IMR-90 (cell line): ENCODE results near the gene KDM2A. TPM values are rescaled to one million over a fixed set of nuclear protein-coding genes. Genes with fewer than 3 reads are reported as not detected.
A peak's percentile ranks its signal among the peaks of the same experiment; 100 is the strongest.

Experiments used
- ATAC-seq: fragments of 200-7000 bp; cut with Tn5 transposase; 2 replicates; pipeline ENCODE4 v1.9.1; 2020; ENCODE audit warnings: low read depth, mild to moderate bottlenecking, moderate library complexity
- BruUV-seq: library from RNA; stranded (reverse); fragments of 400-500 nt; replicated peaks from 2 replicates; lab custom pipeline; 2021; lab: Mats Ljungman, UMichigan
- CTCF ChIA-PET: fragments of 300-600 bp; formaldehyde crosslinking; extraction: SDS; loops from one replicate; lab custom pipeline; 2021; ENCODE audit warnings: antibody characterized with exemption; lab: Yijun Ruan, JAX
- POLR2A ChIA-PET: fragments of 300-600 bp; sonication (Branson Sonifier 250); formaldehyde crosslinking; loops from one replicate; lab custom pipeline; 2022; ENCODE audit warnings: antibody characterized with exemption; ENCODE audit not compliant: unreplicated experiment; lab: Charles Lee
- DNase-seq: peaks from one replicate; pipeline ENCODE4 v3.0.0; 2013
- H2AFZ ChIP-seq: replicated peaks from 2 replicates; pipeline ENCODE3; 2013; ENCODE audit warnings: low read length, mild to moderate bottlenecking; ENCODE audit not compliant: poor library complexity
- H2AK5ac ChIP-seq: 2 replicates; pipeline ENCODE4 v1.6.1; 2013; ENCODE audit warnings: low read depth, low read length, inconsistent platforms
- H2AK9ac ChIP-seq: replicated peaks from 2 replicates; pipeline ENCODE3; 2013; ENCODE audit warnings: mild to moderate bottlenecking, low read depth, low read length, moderate library complexity; ENCODE audit not compliant: poor library complexity
- H2BK120ac ChIP-seq: 2 replicates; pipeline ENCODE4 v1.6.1; 2013; ENCODE audit warnings: low read depth, low read length, inconsistent platforms
- H2BK15ac ChIP-seq: 3 replicates; pipeline ENCODE4 v1.6.1; 2013; ENCODE audit warnings: low read depth, low read length, inconsistent platforms
- H2BK20ac ChIP-seq: 2 replicates; pipeline ENCODE4 v1.6.1; 2013; ENCODE audit warnings: low read depth, mild to moderate bottlenecking, inconsistent platforms, low read length, moderate library complexity
- H2BK5ac ChIP-seq: 2 replicates; pipeline ENCODE4 v1.6.1; 2013; ENCODE audit warnings: mild to moderate bottlenecking, low read depth, low read length, inconsistent platforms; ENCODE audit not compliant: poor library complexity, severe bottlenecking
- H3K14ac ChIP-seq: replicated peaks from 2 replicates; pipeline ENCODE4 v1.6.1; 2013; ENCODE audit warnings: low read depth, low read length, inconsistent platforms
- H3K18ac ChIP-seq: 2 replicates; pipeline ENCODE4 v1.6.1; 2013; ENCODE audit warnings: low read depth, low read length, control low read depth
- H3K23ac ChIP-seq: 2 replicates; pipeline ENCODE4 v1.6.1; 2013; ENCODE audit warnings: low read depth, low read length, inconsistent platforms
- H3K27ac ChIP-seq: 2 replicates; pipeline ENCODE4 v1.5.1; 2013; ENCODE audit warnings: mild to moderate bottlenecking, control low read depth, low read length; ENCODE audit not compliant: insufficient read depth
- H3K27me3 ChIP-seq: 2 replicates; pipeline ENCODE4 v1.6.1; 2013; ENCODE audit warnings: low read length; ENCODE audit not compliant: control insufficient read depth, insufficient read depth
- H3K36me3 ChIP-seq: 2 replicates; pipeline ENCODE4 v1.6.1; 2013; ENCODE audit warnings: low read length, mixed read lengths; ENCODE audit not compliant: control insufficient read depth, insufficient read depth
- H3K4ac ChIP-seq: 2 replicates; pipeline ENCODE4 v1.6.1; 2013; ENCODE audit warnings: low read depth, low read length, inconsistent platforms
- H3K4me1 ChIP-seq: 2 replicates; pipeline ENCODE4 v1.6.1; 2013; ENCODE audit warnings: low read length, mixed read lengths; ENCODE audit not compliant: control insufficient read depth, insufficient read depth
- H3K4me2 ChIP-seq: 2 replicates; pipeline ENCODE4 v1.6.1; 2013; ENCODE audit warnings: low read depth, mild to moderate bottlenecking, control low read depth, low read length, moderate library complexity
- H3K4me3 ChIP-seq: 2 replicates; pipeline ENCODE4 v1.5.1; 2013; ENCODE audit warnings: low read depth, mild to moderate bottlenecking, control low read depth, low read length, moderate library complexity; ENCODE audit not compliant: insufficient read depth
- H3K56ac ChIP-seq: 2 replicates; pipeline ENCODE4 v1.6.1; 2013; ENCODE audit warnings: low read length, inconsistent platforms; ENCODE audit not compliant: insufficient read depth; ENCODE audit errors: extremely low read depth
- H3K79me1 ChIP-seq, 2 experiments: 2 replicates each; pipeline ENCODE4 v1.6.1; 2013; ENCODE audit warnings: low read length in 2 of 2, inconsistent platforms in 1 of 2, low read depth in 1 of 2
- H3K9ac ChIP-seq: 2 replicates; pipeline ENCODE4 v1.6.1; 2013; ENCODE audit warnings: low read depth, low read length, control low read depth
- H3K9me1 ChIP-seq: 2 replicates; pipeline ENCODE4 v1.6.1; 2013; ENCODE audit warnings: low read length, inconsistent platforms; ENCODE audit not compliant: insufficient read depth
- H3K9me3 ChIP-seq: 2 replicates; pipeline ENCODE4 v1.6.1; 2013; ENCODE audit warnings: low read length; ENCODE audit not compliant: control insufficient read depth, insufficient read depth
- H4K20me1 ChIP-seq: 2 replicates; pipeline ENCODE4 v1.6.1; 2013; ENCODE audit warnings: low read length, inconsistent platforms; ENCODE audit not compliant: insufficient read depth
- H4K5ac ChIP-seq: 2 replicates; pipeline ENCODE4 v1.6.1; 2013; ENCODE audit warnings: mild to moderate bottlenecking, low read depth, low read length, control low read depth
- H4K8ac ChIP-seq, 2 experiments: 2 replicates each; pipeline ENCODE4 v1.6.1; 2013; ENCODE audit warnings: low read depth in 2 of 2, low read length in 2 of 2, control low read depth in 1 of 2, inconsistent platforms in 1 of 2
- H4K91ac ChIP-seq: 2 replicates; pipeline ENCODE4 v1.6.1; 2013; ENCODE audit warnings: low read depth, low read length, inconsistent platforms; ENCODE audit not compliant: insufficient read depth
- CEBPB ChIP-seq: IDR thresholded peaks from 2 replicates; pipeline ENCODE4 v1.6.1; 2012; ENCODE audit warnings: low read depth, low read length, improper control_type of control experiment
- CHD1 ChIP-seq: IDR thresholded peaks from 2 replicates; pipeline ENCODE4 v1.6.1; 2012; ENCODE audit warnings: low read depth, low read length, improper control_type of control experiment
- MAFK ChIP-seq: IDR thresholded peaks from 2 replicates; pipeline ENCODE4 v1.6.1; 2012; ENCODE audit warnings: low read depth, low read length, improper control_type of control experiment
- MXI1 ChIP-seq: IDR thresholded peaks from 2 replicates; pipeline ENCODE4 v1.6.1; 2012; ENCODE audit warnings: low read depth, mild to moderate bottlenecking, low read length, moderate library complexity, borderline replicate concordance
- NFE2L2 ChIP-seq: fragments of 150-350 bp; IDR thresholded peaks from 2 replicates; pipeline ENCODE4 v1.6.1; 2016; ENCODE audit warnings: low read depth, mild to moderate bottlenecking, low read length
- POLR2A ChIP-seq: IDR thresholded peaks from 2 replicates; pipeline ENCODE4 v1.6.1; 2012; ENCODE audit warnings: mild to moderate bottlenecking, low read depth, low read length
- RAD21 ChIP-seq: IDR thresholded peaks from 2 replicates; pipeline ENCODE4 v1.6.1; 2012; ENCODE audit warnings: low read length, improper control_type of control experiment
- RCOR1 ChIP-seq: IDR thresholded peaks from 2 replicates; pipeline ENCODE4 v1.6.1; 2012; ENCODE audit warnings: mild to moderate bottlenecking, low read length, improper control_type of control experiment; ENCODE audit not compliant: insufficient replicate concordance
- RFX5 ChIP-seq: IDR thresholded peaks from 2 replicates; pipeline ENCODE4 v1.8.0; 2012; ENCODE audit warnings: low read depth, mild to moderate bottlenecking, low read length, moderate library complexity
- SMC3 ChIP-seq: fragments of 150-350 bp; IDR thresholded peaks from 2 replicates; pipeline ENCODE4 v1.6.1; 2016; ENCODE audit warnings: low read depth, mild to moderate bottlenecking, antibody characterized with exemption, low read length, moderate library complexity
- USF2 ChIP-seq: fragments of 150-350 bp; IDR thresholded peaks from 2 replicates; pipeline ENCODE4 v1.6.1; 2017; ENCODE audit warnings: mild to moderate bottlenecking, antibody characterized with exemption, low read length, low read depth
- WGBS, 2 experiments: methylation state at CpG; one replicate each; pipeline versions ENCODE4 v1.1.5 to v1.1.7; 2013; ENCODE audit warnings: missing lambda C conversion rate in 2 of 2; ENCODE audit not compliant: insufficient read length in 1 of 2; ENCODE audit errors: extremely low coverage in 2 of 2; 5-methylcytosine and 5-hydroxymethylcytosine counted together
- dilution Hi-C: fragments of 300-500 bp; cut with HindIII; formaldehyde crosslinking; loops from one replicate; pipeline ENCODE4 v1.14.3; 2018; ENCODE audit warnings: low sequenced_read_pairs; ENCODE audit not compliant: unreplicated experiment
- in situ Hi-C: fragments of 300-500 bp; cut with MboI; formaldehyde crosslinking; loops from 3 replicates; pipeline ENCODE4 v1.14.3; 2019; ENCODE audit warnings: low sequenced_read_pairs, inconsistent platforms, mixed read lengths
- intact Hi-C: fragments of 100-400 bp; cut with micrococcal nuclease; formaldehyde crosslinking; loops from 2 replicates; pipeline ENCODE4 v1.10.0; 2022
- polyA plus RNA-seq, 3 experiments: library from polyadenylated mRNA; depleted of rRNA; stranded (reverse); fragments of >200 nt; gene quantifications; 2 replicates each; pipeline ENCODE4 v1.2.3, GENCODE V29; 2012; ENCODE audit warnings: low replicate concordance in 1 of 3
- total RNA-seq: library from RNA; depleted of rRNA; stranded (reverse); fragments of >200 nt; gene quantifications from 2 replicates; pipeline ENCODE4 v1.2.3, GENCODE V29; 2012
- TF ChIP-seq, protein P1 (sequence below): fragments of 150-350 bp; IDR thresholded peaks from 2 replicates; pipeline ENCODE4 v1.6.1; 2016; ENCODE audit warnings: low read depth, mild to moderate bottlenecking, low read length, moderate library complexity, borderline replicate concordance

The KDM2A gene
- total and polyA plus RNA-seq, 2 of the 4 experiments (the other 2 are of a cell fraction): 26.7 to 42.6 TPM

DNA sequence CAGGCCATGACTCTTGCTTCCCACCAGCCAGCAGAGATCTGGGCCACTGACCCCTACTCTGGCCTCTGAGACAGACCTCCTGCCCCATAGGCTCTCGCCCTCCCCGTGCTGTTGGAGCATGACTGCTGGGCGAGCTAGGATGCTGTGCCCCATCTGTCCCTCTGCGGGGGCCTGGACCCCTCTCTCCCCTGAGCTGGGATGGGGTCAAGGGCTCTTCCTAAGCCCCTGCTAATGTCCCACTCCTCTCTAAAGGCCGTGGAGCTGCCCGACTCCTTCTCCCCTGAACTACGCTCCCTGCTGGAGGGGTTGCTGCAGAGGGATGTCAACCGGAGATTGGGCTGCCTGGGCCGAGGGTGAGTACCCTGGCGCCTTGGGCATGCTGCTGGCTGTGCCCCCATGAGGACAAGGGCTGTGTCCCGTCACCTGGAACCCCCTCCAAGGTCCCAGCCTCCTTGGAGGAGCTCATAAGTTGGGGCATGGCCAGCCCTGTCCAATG, 163.9 kb downstream of the KDM2A start:
- Histone ChIP-seq H2BK5ac (no peak overlapping the region), H3K14ac (no peak overlapping the region), H3K4me3 (no peak overlapping the region), H3K56ac (no peak overlapping the region), H2AK5ac (no peak overlapping the region), H4K5ac (no peak overlapping the region), H3K23ac (no peak overlapping the region), H2BK15ac (no peak overlapping the region), H3K9me1 (peaks cover 8% of the 10 kb centered on the region), H3K18ac (no peak overlapping the region), H3K4me2 (no peak overlapping the region), H3K79me1 (peaks cover 12 to 40% of the 10 kb centered on the region in 2 experiments), H4K8ac (no peak overlapping the region), H2AK9ac (no peak overlapping the region), H3K27ac (no peak overlapping the region), H4K20me1 (0 out of 2 replicates have a peak, but pooled peaks cover 2% of the 10 kb centered on the region), H3K4ac (no peak overlapping the region), H4K91ac (no peak overlapping the region), H3K27me3 (no peaks in the 10 kb centered on the region), H3K36me3 (peaks cover 69% of the 10 kb centered on the region), H3K4me1 (peaks cover 5% of the 10 kb centered on the region), H2BK20ac (no peak overlapping the region), H2AFZ (peak overlapping the region; percentile 14), H2BK120ac (no peak overlapping the region), H3K9ac (no peak overlapping the region), H3K9me3 (no peaks in the 10 kb centered on the region)
- in situ Hi-C loops: no loop called here
- no CpG with 5 or more reads among the region's 11 CpGs for WGBS, 2 experiments
- DNase-seq (no peak), ATAC-seq (no peak)
- BruUV-seq: no TSS peak
- dilution Hi-C loops: no loop called here
- POLR2A ChIA-PET: interaction anchor here (0.6 kb wide), 1 partner anchor 128 kb away, joined by 3 read pairs; no protein-coding TSS in a partner anchor
- intact Hi-C loops: no loop called here
- CTCF ChIA-PET: no interaction called here
- TF ChIP-seq POLR2A (no peak), SMC3 (no peak), RCOR1 (no peak), MXI1 (no peak), RAD21 (no peak), NFE2L2 (no peak), USF2 (no peak), CEBPB (no peak), CHD1 (no peak), MAFK (no peak), RFX5 (no peak)
- TF ChIP-seq, protein P1, sequence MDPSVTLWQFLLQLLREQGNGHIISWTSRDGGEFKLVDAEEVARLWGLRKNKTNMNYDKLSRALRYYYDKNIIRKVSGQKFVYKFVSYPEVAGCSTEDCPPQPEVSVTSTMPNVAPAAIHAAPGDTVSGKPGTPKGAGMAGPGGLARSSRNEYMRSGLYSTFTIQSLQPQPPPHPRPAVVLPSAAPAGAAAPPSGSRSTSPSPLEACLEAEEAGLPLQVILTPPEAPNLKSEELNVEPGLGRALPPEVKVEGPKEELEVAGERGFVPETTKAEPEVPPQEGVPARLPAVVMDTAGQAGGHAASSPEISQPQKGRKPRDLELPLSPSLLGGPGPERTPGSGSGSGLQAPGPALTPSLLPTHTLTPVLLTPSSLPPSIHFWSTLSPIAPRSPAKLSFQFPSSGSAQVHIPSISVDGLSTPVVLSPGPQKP: no peak
